ENCODE measurements around the gene RSPO4. TPM values are rescaled to one million over a fixed set of nuclear protein-coding genes. Genes with fewer than 3 reads are reported as not detected.

RSPO4 gene
- total and polyA plus RNA-seq, 2 of the 13 experiments (the other 11 are each of a cell fraction or from before 2014, with no cell fraction given) = not detected

GRCh38 chr20:1050440-1050839 is 48.3 kb upstream of the RSPO4 start:
- Histone ChIP-seq H3K27me3 (ENCODE audit: control insufficient read depth in 1 of 2, insufficient read depth in 2 of 2, low read length in 2 of 2) (peaks cover 0 to 3% of the 10 kb centered on the region in 2 experiments; a peak in 1 of 5 replicates), H3K27ac (ENCODE audit: extremely low read length, insufficient read depth, low read length) (no peak overlapping the region), H3K4me2 (ENCODE audit: low read depth, low read length) (no peak overlapping the region), H3K4me1 (ENCODE audit: insufficient read depth, low read length) (no peaks in the 10 kb centered on the region), H4K20me1 (ENCODE audit: insufficient read depth, low read length) (no peaks in the 10 kb centered on the region), H2AFZ (ENCODE audit: low read length) (no peak overlapping the region), H3K4me3 (replicated peaks in 1 of 3; ENCODE audit: insufficient read depth in 1 of 3, low read depth in 2 of 3, low read length in 3 of 3) (no peak overlapping the region), H3K36me3 (replicated peaks in 1 of 2; ENCODE audit: control insufficient read depth in 1 of 2, insufficient read depth in 2 of 2, low read length in 2 of 2) (no peaks in the 10 kb centered on the region), H3K9me3 (ENCODE audit: low read length) (no peaks in the 10 kb centered on the region), H3K79me2 (ENCODE audit: insufficient read depth, low read length) (no peaks in the 10 kb centered on the region), H3K9ac (ENCODE audit: insufficient read depth, low read depth, low read length) (no peak overlapping the region)
- in situ Hi-C loops (cut with HindIII; ENCODE audit: extremely low pct_ligation_motif_present, low pct_unique_long_range_greater_than_20kb) (no loop called here), intact Hi-C loops (cut with micrococcal nuclease; ENCODE audit: unreplicated experiment) (no loop called here)
- FAIRE-seq (no peak), ATAC-seq (no peak), DNase-seq (ENCODE audit: low spot score) (no peak)
- 16% methylated on average over 6 of the region's 6 CpGs for WGBS (ENCODE audit: low lambda C conversion rate)
- ChIA-PET POLR2A (no interaction called here), CTCF (ENCODE audit: low intra/inter-chr PET ratio, low total read pairs) (no interaction called here)
- no TSS peak for BruUV-seq (replicated peaks)
- no peak for TF ChIP-seq GMEB2 (CRISPR knock-in tag; IDR thresholded peaks at IDR 0.05; ENCODE audit: low read depth)
- no peak for TF ChIP-seq GZF1 (CRISPR knock-in tag; IDR thresholded peaks at IDR 0.05)
- no peak for TF ChIP-seq ZNF329 (CRISPR knock-in tag; IDR thresholded peaks at IDR 0.05; ENCODE audit: low read depth)
- TF ChIP-seq MEIS2 (CRISPR knock-in tag; IDR thresholded peaks at IDR 0.05) = no peak
- no peak for TF ChIP-seq ZNF275 (CRISPR knock-in tag; IDR thresholded peaks at IDR 0.05; ENCODE audit: borderline replicate concordance)
- TF ChIP-seq PLSCR1 (CRISPR knock-in tag; IDR thresholded peaks at IDR 0.05; ENCODE audit: borderline replicate concordance) = no peak
- no peak for TF ChIP-seq LBX2 (CRISPR knock-in tag; IDR thresholded peaks at IDR 0.05; ENCODE audit: borderline replicate concordance)
- no peak for TF ChIP-seq ZNF407 (CRISPR knock-in tag; IDR thresholded peaks at IDR 0.05; ENCODE audit: not compliant biosample characterization)
- no peak for TF ChIP-seq AGO1 (IDR thresholded peaks at IDR 0.05; ENCODE audit: low read depth, low read length, poor library complexity, severe bottlenecking)
- no peak for TF ChIP-seq NKX3-1 (CRISPR knock-in tag; IDR thresholded peaks at IDR 0.05)
- no peak for TF ChIP-seq SRSF9 (IDR thresholded peaks at IDR 0.05; ENCODE audit: borderline replicate concordance, insufficient read depth, low read depth, low read length, poor library complexity, severe bottlenecking)
- TF ChIP-seq PHF21A (CRISPR knock-in tag; IDR thresholded peaks at IDR 0.05) = no peak
